ENCODE results near the gene MEST.

- no peak for TF ChIP-seq POLR2A (IDR thresholded peaks at IDR 0.05)
- no peak for TF ChIP-seq CTCF (IDR thresholded peaks at IDR 0.05)
Observed at GRCh38 chr7:130479716-130480400, 12.0 kb upstream of the MEST start.

Measured in right lobe of liver (tissue), 4 donors.